Epidermal melanocyte (primary cell): Measurements from ENCODE around the gene BLM.
"Not testable (repeated sequence)": the region's sequence is repeated elsewhere in the genome, so short reads cannot be mapped to it uniquely, and the experiment has no call there.

Source experiments
- DNase-seq: peaks from one replicate; pipeline ENCODE4 v3.0.0; 2011; ENCODE audit warnings: low spot score; ENCODE audit not compliant: insufficient read length

Gene BLM

DNA sequence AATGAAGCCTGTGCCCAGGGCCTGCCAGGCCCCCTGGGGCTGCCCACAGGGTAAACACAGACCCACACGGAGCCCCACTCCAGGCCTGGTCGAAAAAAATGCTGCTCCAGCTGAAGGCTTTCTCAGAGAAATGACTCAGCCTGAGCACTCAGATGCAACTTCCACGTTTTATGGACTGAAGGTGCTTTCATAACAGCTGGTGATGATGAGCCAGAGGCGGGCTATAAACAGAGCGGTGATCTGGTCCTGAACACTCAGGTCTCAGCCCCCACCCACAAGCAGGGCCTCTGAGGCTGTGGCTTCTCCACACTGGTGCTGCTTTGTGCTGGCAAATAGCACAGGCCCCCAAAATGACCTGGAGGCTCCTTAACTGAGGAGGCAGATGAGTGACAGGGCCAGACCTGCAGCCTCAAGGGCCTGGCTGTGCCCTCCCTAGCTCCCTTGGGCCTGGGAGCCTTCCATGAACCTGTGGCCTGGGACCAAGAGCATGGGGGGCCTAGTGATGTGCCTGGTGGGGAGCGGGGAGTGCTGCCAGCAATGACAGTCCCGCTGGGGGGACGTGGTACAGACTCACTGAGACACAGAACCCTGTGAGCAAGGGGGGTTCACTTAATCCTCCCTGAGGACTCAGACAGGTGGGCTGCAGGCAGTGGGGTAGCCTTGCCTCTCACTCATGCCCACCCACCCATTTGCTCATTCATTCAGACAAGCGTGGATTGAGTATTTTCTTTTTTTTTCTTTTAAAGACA lies 128.2 kb downstream of the BLM start:
- no peak for DNase-seq

DNA sequence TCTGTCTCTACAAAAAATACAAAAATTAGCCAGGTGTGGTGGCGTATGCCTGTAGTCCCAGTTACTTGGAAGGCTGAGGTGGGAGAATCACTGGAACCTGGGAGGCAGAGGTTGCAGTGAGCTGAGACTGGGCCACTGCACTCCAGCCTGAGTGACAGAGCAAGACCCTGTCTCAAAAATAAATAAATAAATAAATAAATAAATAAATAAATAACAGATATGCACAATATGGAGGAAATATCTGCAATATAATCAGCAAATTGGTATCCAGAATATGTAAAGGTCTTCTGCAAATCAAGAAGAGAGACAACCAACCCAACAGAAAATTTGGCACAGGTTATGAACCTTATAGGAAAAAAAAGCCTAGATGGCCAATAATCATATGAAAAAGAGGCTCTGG lies 132.3 kb downstream of the BLM start:
- not testable (repeated sequence) for DNase-seq

DNA sequence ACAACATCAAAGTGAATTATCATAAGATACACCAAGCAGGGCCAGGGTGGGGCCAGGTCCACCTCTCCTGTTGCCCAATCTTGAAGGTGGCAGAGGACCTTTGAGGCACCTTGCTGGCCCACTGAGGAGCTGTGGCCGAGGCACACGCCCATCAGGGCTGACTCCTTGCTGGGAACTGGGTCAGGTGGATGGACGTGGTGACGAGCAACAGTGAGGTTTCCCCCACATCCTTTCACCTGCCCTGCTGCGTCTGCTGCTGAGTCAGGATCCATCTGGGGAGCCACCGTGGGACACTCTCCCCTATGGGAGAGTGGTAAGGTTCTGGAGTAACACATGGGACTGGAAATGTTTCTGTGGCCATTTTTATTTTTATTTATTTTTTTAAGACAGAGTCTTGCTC lies 134.0 kb downstream of the BLM start:
- DNase-seq: no peak

DNA sequence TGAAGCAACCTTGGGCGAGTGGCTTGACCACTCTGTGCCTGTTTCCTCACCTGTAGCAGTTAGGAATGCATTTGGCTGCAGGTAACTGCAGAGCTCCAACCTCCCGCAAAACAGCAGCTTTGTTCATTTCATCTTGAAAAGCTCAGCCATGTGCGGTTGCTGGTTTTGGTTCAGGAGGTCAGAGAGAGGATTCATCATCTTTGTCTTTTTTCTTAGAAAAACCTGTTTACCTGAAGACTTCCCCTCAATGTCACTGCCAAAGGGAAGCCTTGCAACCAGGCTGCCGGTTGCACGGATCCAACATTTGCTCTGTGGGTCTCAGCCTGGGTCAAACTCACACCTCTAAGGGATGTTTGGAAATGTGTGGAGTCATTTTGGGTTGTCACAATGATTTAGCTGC lies 134.8 kb downstream of the BLM start:
- DNase-seq: no peak

DNA sequence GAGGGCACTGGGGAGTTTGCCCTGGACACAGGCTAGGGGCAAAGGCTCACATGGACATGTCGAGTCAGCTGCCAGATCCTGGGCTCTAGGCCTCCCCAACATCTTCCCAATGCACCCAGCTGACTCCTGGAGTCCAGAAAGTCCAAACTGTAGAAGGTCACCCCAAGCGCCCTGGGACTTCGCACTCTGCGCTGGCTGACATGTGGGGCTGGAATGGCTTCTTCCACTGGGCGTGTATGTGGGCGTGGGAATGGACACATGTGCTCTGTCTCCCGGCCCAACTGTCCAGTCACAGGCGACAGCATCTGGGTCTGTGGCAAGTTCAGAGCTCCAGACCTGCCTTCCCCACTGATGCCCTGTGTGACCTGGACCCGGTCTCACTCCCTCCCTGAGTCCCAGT lies 138.0 kb downstream of the BLM start:
- no peak for DNase-seq

DNA sequence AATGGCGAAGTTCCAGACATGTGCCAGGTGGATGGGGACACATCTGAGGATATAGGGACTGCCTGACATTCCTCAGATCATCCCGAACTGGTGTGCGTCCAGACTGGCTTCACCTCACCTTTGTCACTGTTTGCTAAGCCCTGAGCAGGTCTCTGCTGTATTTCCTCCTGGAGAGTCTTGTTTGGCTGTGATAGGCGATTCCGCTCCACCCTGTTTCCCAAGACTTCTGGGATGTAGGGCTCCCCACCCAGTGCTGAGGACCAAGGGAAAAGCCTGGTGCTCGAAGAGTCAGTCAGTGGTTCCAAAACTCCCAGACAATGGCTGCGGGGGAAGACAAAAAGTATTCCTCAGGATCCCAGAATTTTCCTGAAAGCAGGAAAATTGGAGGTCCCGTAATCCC lies 140.2 kb downstream of the BLM start:
- no peak for DNase-seq

DNA sequence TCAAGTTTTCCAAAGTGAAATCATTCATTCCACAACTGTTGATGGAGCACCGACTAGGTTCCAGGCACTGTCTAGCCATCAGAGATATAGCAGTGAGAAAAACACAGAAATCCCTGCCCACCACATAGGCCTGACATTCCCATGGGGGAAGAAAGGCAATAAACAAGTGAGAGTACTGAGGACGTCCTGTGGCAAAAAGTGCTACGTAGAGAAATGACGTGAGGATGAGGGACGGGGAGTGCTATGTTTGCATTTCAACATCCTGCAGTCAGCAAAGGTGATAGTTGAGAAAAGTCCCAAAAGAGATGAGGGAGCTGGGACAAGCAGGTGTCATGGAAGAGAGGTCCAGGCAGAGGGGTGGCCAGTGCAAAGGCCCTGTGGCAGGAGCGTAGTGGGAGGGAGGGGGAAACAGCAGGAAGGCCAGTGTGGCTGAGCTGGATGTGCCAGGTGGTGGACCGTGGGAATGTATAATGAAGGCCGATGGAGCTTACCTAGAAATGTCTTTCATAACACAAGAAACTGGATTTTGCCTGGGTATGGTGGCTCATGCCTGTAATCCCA lies 140.8 kb downstream of the BLM start:
- no peak for DNase-seq

DNA sequence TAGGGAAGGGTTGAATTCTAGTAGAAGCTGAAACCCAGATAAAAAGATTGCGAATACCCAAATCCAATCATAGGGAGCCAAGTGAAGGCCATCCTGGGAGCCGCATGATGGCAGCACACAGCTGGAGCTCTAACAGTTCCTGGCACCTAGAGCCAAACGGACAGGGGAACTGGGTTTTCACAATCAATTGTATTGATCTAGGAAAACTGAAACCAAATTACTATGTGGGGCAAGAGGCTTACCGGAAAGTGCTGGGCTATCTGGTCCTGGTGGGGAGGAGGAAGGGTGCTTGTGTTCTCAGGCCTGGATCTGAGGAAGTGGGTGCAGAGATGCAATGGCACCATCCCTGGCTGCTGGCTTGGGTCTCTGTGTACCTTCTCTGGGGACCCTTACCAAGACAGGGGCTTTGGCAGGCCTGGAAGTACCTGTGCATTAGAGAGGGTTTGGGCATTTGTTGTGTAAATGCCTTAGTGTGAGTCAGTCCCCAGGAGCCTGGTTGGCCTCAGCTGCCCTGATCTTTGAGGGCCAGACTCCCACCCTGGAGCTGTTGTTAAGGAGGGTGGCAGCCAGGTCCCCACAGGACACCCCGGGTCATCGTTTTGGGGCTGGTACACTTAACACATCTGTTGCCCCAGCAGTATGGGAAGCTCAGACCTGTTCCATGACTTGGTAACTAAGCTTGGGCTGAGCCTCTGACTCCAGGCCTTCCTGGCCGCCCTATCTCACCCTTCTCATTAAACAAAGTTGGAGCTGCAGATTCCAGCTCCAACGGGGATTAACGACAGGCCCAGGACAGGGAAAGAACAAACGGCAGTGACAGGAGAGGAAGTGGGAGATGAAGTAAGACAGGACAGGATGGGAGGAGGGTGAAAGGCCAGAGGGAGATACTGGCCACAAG lies 142.3 kb downstream of the BLM start:
- DNase-seq: no peak

DNA sequence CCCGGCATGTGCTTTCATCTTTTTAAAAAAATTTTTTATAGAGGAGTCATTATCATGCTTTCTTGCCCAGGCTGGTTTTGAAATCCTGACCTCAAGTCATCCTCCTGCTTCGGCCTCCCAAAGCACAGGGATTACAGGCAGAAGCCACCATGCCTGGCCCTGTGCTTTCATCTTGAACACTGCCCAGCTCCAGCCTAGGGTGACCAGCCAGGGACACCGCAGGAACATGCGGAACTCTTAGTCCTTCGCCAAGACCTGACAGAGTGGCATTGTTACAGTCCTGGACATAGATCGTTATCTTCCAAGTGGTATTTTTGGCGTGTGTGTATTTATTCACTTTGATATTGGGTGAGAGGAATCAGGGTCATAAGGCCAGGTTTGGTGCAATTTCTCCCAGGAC lies 143.3 kb downstream of the BLM start:
- DNase-seq: no peak

DNA sequence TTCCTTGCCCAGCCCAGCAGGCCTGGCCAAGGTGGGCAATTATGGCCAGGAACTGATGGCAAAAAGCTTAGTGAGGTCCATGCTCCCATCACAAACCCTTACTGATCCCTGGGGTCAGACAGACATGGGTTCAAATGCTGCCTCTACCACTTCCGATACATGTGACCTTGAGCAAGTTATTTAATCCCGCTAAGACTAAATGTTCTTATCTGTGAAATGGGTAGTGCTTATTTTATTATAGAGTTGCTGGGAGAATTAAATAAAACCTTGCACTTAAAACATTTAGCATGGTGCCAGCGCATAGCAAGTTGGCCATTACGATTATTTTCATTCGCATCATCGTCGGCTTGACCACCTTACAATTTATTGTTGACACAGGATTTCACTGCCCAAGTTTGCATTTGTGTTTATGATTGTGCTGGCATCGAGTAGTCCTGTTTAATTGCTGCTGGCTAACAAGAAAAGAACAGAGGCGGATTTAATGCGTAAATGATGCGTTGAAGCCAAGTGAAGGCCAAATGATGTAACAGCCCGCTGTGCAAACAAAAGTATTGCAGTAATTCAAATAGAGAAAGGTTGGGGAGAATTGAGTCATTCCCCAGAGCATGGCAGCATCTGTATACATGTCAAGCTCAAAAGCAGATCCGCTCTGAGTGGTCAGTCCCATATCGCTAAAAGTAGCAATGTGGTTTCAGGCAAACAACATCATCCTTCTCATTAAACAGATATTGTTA lies 144.0 kb downstream of the BLM start:
- DNase-seq: no peak

DNA sequence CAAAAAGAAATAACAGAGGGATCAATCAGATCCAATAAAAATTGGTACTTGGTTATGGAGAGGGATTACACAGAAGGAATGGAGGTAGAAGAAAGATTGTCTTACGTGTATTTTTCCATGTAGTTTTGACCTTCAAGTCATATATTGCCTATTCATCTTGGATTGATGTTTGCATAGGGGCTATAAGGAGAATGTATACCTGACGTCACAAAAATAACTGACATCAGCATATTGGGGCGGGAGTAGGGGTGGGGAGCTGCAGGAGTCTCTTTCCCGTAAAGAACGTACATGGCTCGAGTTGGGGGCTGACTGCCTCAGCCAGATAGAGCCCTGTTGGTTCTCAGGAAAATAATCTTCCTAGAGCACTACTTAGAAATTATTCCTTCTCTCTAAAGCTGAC lies 145.3 kb downstream of the BLM start:
- DNase-seq: no peak

DNA sequence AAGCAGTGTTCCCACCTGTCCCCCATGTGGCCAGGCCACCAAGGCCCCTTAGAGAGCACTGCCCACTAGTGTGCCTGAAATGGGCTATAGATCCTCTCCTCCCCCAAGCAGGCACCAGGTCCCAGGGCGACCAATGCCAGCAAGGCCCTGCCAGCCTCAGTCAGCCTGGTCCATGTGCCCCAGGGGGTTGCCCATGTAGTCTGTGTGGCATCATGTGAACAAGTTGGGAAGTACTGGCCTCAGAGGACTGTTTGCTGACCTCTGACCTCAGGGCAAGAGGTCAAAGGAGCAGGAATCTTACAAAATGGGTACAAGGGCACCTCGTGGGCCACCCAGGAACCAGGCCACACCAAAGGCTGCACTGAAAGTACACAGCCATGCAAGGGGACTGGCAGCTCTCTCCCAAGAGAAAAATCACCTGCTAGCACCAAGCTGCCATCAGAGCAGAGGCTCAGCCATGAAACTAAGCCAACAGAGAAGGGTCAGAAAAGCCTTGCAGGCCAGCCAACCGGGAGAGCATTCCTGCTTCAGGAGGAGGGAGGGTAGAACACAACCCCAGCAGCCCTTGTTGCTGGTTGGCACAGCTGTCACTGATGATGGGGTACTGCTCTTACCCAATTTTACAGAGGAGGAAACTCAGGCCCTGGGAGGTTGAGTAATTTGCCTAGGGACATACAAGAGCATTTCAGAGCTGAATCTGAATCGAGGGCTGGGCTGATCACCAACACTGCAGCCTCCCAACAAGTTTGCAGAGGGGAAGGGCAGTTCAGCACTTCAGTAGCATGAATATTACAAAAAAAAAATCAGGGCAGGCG lies 146.0 kb downstream of the BLM start:
- DNase-seq: no peak

DNA sequence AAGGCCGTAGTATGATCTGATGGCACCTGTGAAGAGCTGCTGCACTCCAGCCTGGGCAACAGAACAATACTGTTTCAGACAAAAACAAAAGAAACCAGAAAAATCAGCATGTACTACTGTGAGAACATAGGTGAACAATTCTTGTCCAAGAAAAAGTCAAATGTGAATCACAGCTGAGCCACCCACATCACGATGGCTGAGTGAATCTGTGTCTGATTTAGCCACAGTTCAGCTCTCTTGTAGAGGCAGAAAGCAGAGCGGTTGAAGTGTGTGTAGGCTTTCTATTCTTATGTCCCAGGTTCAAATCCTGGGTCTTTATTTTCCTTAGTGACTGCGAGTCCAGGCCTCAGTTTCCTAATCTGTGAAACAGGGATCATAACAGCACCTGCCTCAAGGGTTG lies 146.8 kb downstream of the BLM start:
- DNase-seq: no peak

DNA sequence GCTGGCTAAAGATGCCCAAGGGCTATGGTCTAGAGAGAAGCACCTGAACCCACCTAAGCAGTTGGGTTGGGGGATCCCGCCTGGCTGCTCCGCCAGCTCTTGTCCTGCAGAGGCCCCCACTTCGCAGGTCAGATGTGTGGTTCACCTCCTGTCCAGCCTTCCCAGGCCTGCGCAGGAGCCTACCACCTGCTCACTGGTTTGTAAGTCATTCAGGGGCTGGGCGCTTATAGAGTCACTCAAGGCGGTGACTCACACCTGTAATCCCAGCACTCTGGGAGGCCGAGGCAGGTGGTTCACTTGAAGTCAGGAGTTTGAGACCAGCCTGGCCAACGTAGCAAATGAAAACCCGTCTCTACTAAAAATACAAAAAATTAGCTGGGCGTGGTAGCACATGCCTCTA lies 147.4 kb downstream of the BLM start:
- DNase-seq: no peak

DNA sequence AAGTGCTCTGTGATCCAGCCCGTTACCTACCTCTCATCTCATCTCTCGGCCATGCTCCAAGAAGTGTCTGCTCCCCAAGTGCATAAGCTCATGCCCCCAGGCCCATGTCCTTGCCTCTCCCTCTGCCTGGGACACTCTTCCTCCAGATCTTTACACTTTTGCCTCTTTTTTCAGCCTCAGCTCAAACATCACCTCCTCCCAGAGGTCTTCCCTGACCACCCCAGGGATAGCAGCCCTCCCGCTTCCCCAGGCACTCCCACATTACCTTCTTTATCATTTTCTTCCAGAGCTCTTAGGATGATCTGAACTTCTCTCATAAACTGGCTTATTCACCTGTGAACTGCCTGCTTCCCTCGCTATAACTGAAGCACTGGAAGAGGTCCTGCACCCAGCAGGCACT lies 148.6 kb downstream of the BLM start:
- DNase-seq: no peak
